ENCODE data around the gene PPP1R27.
A peak's percentile ranks its signal among the peaks of the same experiment; 100 is the strongest.

PPP1R27 gene, protein sequence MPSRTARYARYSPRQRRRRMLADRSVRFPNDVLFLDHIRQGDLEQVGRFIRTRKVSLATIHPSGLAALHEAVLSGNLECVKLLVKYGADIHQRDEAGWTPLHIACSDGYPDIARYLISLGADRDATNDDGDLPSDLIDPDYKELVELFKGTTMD

DNA sequence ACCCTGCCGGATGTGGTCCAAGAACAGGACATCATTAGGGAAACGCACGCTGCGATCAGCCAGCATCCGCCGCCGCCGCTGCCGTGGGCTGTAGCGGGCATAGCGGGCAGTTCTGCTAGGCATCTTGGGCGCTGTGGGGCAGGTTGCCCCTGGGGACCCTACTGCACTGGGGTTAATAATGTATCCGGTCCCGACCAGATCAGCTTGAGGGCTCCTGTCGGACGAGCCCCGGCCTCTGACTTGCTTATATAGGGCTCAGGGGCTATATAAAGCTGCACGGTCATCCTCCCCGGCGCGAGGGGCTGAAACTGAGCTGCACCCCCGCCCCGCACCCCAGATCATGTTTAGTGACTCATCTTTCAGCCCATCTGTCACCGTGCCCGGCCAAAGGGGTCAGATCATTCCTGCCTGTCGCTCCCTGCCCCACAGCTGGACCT lies at the start of gene PPP1R27:
Gene PPP1R27, minus strand, starts transcription at position 220 of the 437 bp plus-strand sequence. Its CDS starts 97 bp downstream, at position 123.
- no peak for DNase-seq

DNA sequence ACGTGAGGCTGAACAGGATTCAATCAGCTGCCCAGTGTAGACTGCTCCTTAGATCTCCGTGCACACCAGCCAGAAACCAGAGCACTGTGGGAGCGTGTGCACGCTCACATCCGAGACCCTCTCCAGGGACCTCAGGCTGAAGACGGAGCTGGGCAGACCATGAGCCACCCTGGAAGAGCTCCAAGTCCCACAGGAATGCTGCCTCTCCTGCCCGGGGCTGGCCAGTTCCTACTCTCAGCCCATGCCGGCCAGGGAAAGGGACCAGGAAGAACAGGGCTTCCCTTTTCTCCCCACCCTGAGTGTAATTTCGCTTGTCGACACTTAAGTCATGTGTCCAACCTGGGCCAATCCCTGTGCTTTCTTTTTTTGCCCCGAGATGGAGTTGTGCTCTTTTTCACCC lies 49.7 kb upstream of the PPP1R27 start:
- DNase-seq, result no peak

DNA sequence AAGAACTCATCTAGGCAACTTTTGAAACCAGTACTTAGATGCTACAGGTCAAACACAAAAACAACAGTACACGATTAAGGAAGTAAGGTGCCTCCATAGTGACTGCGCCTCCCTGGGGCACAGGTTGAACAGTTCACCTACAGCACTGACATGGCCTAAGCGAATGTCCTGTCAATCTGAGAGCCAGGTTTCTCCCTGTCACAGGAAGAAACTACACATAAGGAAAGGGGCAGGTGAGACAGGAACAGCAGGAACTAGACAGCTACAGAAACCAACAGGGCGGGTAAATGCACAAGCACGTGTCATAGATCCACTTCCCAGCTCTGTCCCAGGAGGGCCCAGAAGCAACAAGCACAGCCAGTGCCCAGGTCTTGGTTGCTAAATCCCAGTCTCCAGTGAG lies 44.3 kb upstream of the PPP1R27 start:
- no peak for DNase-seq

- no peak for DNase-seq
Measured at GRCh38 chr17:81878294-81878693, 43.4 kb upstream of the PPP1R27 start.

DNA sequence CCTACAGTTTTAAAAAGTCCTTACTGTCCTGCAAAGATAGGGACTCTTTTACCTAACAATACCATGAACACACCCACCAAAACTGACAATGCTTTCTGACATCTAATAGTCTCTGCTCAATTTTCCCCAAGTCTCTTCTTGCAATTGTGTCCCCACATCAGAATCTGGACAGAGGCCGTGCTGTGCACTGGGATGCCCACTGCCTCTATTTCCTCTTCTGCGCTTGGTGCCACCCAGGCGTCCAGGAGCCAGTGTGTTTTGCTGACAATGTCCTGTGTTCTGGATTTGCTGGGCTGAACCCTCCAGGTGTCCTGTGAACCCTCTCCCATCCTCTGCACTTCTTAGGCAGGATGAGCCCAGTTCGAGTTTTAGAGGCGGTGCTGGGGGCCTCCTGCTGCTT lies 42.7 kb upstream of the PPP1R27 start:
- no peak for DNase-seq

DNA sequence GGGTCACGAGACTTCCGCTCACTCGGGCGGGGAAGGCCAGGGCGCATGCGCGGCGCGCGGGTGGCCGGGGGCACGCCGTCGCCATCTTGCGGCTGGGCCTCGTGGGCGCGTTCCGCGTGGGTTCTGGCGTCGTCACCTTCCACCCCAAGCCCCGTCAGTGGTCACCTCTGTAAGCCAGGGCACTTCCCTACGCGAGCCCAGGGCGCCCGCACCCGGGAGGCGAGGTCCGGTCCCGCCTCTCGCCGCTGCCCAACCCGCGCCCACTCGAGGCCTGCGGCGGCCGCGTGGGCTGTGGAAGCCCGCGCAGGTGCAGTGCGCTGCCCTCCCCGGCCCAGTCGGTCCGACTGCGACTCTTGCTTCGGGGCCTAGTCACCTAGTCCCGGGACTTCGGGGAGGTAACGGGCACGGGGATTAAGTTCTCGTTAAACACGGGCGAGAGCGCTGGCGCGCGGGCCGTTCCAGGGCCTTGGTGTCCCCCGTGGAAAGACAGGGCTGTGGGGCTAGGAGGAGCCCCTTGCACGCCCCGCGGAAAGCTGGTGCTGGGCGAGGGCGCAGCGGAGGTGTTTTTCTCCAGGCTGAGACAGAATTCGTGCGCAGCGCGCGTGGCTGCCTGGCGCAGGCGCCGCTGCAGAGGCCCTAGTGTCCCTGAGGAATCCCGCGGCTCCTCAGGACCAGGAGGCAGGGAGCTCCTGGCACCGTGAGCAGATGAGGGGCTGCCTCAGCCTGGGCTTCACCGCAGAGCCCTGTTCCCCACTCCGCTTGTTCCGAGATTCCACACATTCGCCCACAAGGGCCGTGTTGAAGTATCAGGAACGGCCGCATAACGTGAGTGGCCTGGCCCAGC lies 36.8 kb upstream of the PPP1R27 start:
- peak; percentile 25 for DNase-seq

- no peak for DNase-seq
Measured at GRCh38 chr17:81870981-81871386, 36.1 kb upstream of the PPP1R27 start, which contains the start of gene ARHGDIA. TSS of gene ARHGDIA (minus strand) at chr17:81871337. CDS start at chr17:81869930, 1,407 bp downstream.

DNA sequence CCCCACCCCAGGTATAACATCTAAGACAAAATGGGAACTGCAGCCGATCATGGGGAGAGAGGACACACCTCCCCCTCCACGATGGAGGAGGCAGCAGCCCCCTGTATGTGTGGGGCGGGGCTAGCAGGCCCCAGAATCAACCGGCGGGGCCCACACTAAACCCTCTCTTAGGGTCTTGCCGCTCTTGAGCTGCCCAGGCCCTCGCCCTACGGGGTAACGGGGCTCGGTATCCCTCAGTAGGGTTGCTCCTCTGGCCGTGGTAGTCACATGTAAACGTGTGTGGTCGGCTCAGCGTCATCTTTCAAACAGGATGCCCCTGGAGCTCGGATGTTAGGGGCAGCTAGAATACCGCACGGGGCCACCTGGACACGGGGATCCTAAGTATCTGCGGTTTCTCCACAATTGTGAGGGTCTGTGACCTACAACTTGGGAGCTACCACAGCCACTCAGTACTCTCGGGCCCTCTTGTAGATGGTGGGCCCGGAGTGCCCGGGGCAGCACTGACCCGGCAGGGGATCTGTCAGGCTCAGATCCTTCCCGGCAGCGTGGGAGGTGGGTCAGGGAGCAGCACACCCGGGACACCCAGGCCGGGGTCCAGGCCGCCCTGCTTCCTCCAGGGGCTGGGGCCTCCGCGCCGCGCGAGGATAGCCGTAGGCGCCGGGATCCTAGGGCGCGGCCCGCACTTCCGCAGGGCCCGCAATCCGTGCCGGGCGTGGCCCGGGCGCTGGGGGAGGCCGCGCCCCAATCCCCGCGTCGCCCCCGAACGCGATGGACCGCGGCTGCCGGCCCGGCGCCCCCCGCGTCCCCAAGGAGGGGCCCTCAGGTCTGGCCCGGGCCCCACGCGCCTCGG lies 35.5 kb upstream of the PPP1R27 start:
- DNase-seq, result no peak

DNA sequence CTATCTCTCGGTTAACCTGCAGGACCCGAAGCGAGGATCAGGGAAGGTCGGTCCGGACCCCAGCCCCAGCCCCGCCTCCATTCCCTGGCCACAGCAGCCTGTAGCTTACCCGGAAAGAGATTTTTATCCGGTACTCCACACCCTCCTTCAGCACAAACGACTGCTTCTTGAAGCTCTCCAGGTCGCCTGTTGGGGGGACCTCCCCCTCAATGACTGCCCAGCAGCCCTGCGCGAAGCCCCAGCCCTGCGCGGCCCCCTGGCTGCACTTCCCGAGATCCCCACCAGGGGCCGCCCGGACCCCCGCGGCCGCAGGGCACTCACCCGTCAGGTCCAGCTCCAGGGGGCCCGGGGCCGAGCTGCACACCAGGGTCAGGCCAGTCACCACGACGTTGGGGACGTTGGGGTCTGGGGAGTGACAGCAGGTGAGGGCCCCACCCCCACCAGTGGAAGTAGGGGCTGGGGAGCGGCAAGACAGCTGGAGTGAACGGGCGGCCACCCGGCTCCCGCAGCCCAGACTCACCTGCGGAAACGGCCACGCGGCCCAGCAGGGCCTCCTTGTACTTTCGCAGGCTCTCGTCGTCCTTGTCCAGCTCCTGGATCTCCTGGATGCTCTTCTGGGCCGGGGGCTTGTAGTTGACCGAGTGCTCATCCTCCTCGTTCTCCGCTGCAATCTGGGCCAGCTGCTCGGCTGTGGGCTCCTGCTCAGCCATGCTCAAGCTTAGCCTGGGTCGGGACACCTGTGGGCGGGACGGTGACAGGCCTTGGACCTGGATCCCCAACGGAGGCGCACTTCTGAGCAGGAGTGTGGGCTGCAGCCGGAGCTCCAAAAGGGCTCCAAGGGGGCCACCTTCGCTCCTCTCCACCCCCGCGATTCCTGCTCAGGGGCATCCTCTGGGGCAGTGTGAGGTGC lies 34.6 kb upstream of the PPP1R27 start:
- DNase-seq, result no peak

DNA sequence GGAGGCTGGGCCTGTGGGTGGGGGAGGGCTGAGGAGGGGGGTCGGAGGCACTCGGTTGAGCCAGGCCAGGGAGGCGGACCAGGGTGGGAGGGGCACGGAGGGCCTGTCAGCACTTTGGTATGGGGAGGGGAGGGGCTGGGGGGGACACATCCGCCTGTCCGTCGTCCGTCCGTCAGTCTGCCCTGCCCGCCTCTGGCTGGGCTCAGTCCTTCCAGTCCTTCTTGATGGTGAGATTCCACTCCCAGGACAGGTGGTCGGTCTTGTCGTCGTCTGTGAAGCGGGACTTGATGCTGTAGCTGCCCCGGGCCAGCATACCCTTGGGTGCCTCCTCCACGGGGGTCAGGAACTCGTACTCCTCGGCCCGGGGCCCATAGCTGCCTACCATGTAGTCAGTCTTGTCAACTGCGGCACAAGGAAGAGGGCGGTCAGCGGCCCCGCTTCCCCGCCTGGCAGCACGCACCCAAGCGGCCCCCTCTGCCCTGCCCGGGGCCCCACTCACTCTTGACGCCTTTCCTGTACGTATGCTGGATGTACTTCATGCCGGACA lies 33.9 kb upstream of the PPP1R27 start:
- DNase-seq, result no peak

DNA sequence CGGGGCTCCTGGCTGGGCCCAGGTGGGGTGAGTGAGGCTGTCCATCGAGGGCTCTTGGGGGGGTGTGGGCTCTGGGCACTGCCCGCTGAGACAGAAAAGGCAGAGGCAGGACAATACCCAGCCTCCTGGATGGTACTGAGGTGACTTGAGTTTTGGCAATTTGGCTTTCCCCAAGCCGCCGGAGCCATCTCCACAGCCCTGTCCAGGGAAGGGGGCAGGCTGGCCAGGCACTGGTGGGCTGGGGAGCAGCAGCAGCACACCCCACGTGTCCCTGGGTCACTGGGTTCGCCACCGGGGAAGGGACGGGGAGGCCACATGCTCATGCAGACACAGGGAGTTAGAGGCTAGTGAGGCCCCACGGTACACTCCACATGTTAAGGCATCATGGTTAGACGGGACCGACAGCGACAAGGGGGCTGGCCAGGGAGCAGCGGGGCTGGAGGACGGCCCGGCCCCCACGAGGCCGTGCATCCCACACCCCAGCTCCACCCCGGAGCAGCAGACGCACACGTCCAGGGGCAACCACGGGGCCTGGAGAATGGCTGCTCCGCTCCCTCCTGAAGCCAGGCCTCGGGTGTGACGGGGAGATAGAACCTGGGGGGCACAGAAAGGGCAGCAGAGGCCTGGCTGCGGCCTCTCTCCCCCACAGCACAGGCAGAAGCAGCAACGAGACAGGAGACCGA lies 33.3 kb upstream of the PPP1R27 start:
- DNase-seq, result no peak

DNA sequence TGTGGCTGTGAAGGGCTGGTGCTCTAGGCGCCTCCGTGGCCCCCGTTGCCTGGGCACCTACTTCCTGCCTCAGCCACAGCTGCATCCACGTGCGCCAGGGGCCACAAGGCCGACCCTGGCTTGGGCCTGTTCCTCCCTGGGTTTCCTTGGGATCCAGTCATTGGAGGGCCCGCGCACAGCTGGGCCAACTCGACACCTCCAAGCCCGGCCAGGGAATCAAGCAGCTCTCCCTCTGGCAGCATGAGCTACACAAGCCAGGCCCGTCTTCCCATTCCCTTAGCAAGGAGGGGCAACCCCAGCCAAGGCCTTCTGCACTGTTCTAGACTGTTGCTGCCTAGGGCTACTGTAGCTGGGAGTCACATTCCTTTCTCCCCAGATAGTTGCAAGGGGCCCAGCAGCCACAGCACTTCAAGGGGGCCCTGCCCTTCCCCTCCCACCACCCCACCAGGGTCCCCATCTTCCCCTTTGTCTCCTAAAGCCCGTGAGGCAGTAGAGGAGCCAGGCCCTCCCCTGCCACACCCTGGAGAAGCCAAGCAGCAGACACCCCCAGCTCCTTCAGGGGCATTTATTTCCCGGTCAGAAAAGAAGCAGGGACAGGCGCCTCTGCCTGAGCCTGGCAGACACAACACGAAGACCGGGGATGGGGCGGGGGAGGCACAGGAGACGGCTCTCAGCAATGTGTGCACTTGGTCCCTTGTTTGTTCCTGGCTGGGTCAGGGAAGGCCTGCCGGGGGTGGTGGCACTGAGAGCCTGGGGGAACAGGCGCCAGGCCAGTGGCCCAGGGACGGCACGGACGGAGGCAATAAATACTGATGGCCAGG lies 32.5 kb upstream of the PPP1R27 start:
- DNase-seq, result no peak

DNA sequence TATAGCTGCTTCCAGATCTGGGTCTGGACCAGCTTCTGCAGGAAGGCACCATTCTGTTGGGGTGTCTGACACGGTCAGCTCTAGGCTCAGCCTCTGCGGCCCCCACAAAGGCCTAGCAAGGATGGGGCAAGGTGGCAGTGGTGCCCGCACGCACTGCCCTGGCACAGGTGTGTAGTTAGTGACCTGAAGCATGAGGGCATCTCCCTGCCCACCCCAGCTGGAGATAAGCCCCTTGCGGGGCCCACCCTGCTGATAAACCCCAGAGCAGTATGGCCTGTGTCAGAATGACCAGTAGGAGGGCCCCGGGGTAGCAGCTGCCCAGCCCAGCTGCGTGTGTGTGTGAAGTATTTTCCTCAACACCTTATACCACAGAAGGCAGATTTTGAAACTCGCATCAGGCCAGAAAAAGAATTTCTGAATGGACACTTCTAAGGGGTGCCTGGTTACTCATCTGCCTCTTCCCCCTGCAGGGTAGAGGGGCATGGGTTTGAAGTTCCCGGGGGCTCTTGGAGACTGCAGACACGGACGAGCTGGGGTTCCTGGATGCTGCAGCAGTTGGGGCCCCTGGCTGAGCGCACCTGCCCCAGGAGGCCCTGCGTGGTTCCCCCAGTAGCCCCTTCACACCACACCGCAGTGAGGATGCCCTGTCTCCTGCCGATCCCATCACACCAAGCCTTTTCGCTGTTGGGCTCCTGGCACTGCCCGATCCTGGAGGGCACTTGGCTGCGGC lies 31.8 kb upstream of the PPP1R27 start:
- DNase-seq, result no peak

DNA sequence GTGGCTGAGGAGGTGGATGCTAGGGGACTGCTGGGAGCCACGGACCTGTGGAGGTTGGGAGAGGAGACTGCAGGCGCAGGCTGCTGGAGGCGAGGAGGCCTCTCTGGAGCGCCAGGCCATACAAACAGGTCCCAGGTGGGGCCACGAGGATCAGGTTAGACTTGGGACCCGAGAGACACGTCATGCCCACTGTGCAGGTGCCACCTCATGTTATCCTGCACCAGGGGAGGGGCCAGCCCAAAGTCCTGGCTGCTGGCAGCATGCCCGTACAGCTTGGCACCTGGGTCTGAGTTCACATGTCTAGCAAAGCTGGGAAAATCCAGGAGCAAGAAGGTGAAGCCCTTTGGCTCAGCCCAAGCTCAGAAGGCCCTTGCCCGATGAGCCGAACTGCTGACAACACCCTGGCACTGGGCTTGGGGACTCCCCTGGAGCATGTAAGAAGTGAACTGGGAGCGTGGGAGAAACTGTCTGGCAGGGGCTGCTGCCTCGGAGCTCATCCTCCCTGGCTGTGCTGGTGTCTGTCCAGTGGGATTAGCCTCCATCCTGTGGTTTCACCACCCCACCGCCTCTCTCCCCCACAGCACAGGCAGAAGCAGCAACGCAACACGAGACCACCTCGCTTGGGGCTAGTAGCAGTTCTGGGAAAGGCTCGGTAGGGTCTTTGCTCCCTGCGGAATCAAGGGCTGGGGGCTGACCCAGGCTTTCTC lies 31.0 kb upstream of the PPP1R27 start:
- DNase-seq, result no peak

- no peak for DNase-seq
Measured at GRCh38 chr17:81865358-81865732, 30.5 kb upstream of the PPP1R27 start.

- no peak for DNase-seq
Measured at GRCh38 chr17:81863833-81864768, 29.3 kb upstream of the PPP1R27 start.

GRCh38 chr17:81863123-81863675 lies 28.3 kb upstream of the PPP1R27 start:
- no peak for DNase-seq

Data from NCI-H2081 treated with DMSO at 0.1 percent for 48 hours (cell line).